HG03103 (cell line): ENCODE data around the gene PTPRCAP.

Source experiments
- ATAC-seq: cut with Tn5 transposase; IDR thresholded peaks from one replicate; pipeline ENCODE4 v1.9.1; 2021; ENCODE audit warnings: low read depth; ENCODE audit not compliant: unreplicated experiment

Gene PTPRCAP

GRCh38 chr11:67400251-67400941 lies 37.1 kb downstream of the PTPRCAP start:
- no peak for ATAC-seq

- ATAC-seq, result no peak
Measured at GRCh38 chr11:67398661-67399563, 38.6 kb downstream of the PTPRCAP start.

GRCh38 chr11:67397986-67398660 lies 39.4 kb downstream of the PTPRCAP start:
- no peak for ATAC-seq

- no peak for ATAC-seq
Measured at GRCh38 chr11:67397536-67397935, 39.9 kb downstream of the PTPRCAP start.

GRCh38 chr11:67396587-67397389 lies 40.7 kb downstream of the PTPRCAP start:
- ATAC-seq, result no peak

- no peak for ATAC-seq
Measured at GRCh38 chr11:67396259-67396581, 41.3 kb downstream of the PTPRCAP start.

- ATAC-seq, result no peak
Measured at GRCh38 chr11:67395555-67396258, 41.8 kb downstream of the PTPRCAP start.

- ATAC-seq, result no peak
Measured at GRCh38 chr11:67393990-67394389, 43.5 kb downstream of the PTPRCAP start.

GRCh38 chr11:67393437-67393836 lies 44.0 kb downstream of the PTPRCAP start:
- no peak for ATAC-seq

- ATAC-seq, result no peak
Measured at GRCh38 chr11:67392183-67392715, 45.2 kb downstream of the PTPRCAP start.

GRCh38 chr11:67391304-67392182 lies 45.9 kb downstream of the PTPRCAP start, which contains the start of gene RAD9A:
Gene RAD9A, plus strand, starts transcription at chr11:67391986. Its CDS starts 59 bp downstream, at chr11:67392045.
- ATAC-seq, result peak; percentile 49

GRCh38 chr11:67390947-67391303 lies 46.6 kb downstream of the PTPRCAP start:
- no peak for ATAC-seq

GRCh38 chr11:67389477-67389876 lies 48.0 kb downstream of the PTPRCAP start:
- no peak for ATAC-seq

- no peak for ATAC-seq
Measured at GRCh38 chr11:67387518-67387917, 50.0 kb downstream of the PTPRCAP start.

GRCh38 chr11:67387069-67387468 lies 50.4 kb downstream of the PTPRCAP start:
- no peak for ATAC-seq
